ENCODE results near the gene TMEM53. TPM values are rescaled to one million over a fixed set of nuclear protein-coding genes. Genes with fewer than 3 reads are reported as not detected.

Gene TMEM53
- total and polyA plus RNA-seq, 2 donors (not counting 1 experiment from before 2014, with no cell fraction given): 8.1 to 11.6 TPM

DNA sequence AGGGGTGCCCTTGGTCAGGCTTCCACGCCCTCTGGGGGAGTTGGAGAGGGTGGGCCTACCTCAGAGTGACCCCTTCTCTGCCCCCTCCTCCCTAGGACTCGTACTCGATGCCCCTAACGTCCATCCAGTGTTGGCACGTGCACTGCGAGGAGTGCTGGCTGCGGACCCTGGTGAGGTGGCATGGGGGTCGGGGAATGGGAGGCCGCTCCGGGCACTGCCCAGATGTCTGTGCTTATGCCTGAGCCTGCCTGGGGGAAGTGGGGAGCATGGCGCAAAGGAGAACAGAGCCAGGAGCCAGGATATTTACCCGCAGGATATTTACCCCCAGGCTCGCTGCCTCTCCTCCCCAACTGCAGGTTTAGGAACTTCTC, 24.5 kb downstream of the TMEM53 start:
- Histone ChIP-seq H3K79me2 (ENCODE audit: control insufficient read depth, insufficient read depth, low read length) (no peaks in the 10 kb centered on the region), H3K9ac (ENCODE audit: insufficient read depth, low read length) (no peak overlapping the region), H3K4me2 (ENCODE audit: extremely low read depth, insufficient read depth, low read length) (no peak overlapping the region), H3K36me3 (ENCODE audit: control insufficient read depth, insufficient read depth, low read length) (peaks cover 22% of the 10 kb centered on the region), H4K20me1 (ENCODE audit: control insufficient read depth, extremely low read depth, insufficient read depth, low read length) (no peaks in the 10 kb centered on the region), H2AFZ (ENCODE audit: low read length) (no peak overlapping the region), H3K4me1 (ENCODE audit: control insufficient read depth, extremely low read depth, insufficient read depth, low read length) (peaks cover 6% of the 10 kb centered on the region), H3K4me3 (replicated peaks in 1 of 4; ENCODE audit: control extremely low read depth in 1 of 4, insufficient read depth in 1 of 4, low read depth in 3 of 4, low read length in 4 of 4) (no peak overlapping the region), H3K9me3 (ENCODE audit: control insufficient read depth, insufficient read depth, low read depth, low read length) (no peaks in the 10 kb centered on the region), H3K27ac (ENCODE audit: insufficient read depth, low read length) (no peak overlapping the region), H3K27me3 (ENCODE audit: control insufficient read depth, insufficient read depth, low read length) (no peaks in the 10 kb centered on the region)
- no peak for TF ChIP-seq EZH2 (IDR thresholded peaks at IDR 0.05; ENCODE audit: low read length, missing control alignments)
- TF ChIP-seq, protein P1, sequence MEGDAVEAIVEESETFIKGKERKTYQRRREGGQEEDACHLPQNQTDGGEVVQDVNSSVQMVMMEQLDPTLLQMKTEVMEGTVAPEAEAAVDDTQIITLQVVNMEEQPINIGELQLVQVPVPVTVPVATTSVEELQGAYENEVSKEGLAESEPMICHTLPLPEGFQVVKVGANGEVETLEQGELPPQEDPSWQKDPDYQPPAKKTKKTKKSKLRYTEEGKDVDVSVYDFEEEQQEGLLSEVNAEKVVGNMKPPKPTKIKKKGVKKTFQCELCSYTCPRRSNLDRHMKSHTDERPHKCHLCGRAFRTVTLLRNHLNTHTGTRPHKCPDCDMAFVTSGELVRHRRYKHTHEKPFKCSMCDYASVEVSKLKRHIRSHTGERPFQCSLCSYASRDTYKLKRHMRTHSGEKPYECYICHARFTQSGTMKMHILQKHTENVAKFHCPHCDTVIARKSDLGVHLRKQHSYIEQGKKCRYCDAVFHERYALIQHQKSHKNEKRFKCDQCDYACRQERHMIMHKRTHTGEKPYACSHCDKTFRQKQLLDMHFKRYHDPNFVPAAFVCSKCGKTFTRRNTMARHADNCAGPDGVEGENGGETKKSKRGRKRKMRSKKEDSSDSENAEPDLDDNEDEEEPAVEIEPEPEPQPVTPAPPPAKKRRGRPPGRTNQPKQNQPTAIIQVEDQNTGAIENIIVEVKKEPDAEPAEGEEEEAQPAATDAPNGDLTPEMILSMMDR (conservative IDR thresholded peaks at IDR 0.05 in 1 of 2, IDR thresholded peaks at IDR 0.05 in 1 of 2; ENCODE audit: low read depth in 1 of 2, low read length in 2 of 2): no peak
- no peak for DNase-seq (ENCODE audit: low read depth in 2 of 2)

DNA sequence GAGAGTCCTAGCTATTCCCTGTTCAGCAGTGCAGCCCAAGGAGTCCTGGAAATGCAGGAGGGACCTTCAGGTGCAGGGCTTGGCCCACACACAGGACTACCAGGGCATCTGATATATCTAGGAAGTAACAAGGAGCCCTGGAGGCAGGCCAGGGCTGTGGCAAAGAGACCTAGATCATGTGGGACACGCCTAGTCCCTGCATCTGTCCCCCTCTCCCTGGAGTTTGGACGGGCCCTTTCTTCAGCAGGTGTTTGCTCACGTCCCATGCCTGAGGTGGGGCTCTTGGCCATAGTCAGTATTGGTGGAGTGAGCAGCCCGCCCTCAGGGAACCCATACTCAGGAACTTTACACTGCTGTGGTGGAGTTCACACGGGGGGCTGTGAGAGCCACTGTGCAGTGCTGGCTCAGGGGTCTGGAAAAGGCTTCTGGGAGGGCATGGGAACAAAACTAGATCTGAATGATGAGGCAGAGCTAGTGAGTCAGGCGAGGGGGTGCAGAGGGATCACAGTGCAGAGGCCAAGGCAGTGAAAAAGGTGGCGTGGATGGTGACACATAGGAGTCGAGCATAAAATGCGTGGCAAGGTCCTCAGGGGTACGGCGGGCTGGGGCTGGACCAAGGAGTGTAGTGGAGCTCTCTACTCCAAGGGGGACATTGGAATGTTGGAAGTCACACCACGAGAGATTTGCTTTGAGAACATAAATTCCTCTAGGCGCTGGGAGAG, 25.6 kb downstream of the TMEM53 start:
- Histone ChIP-seq H3K4me2 (ENCODE audit: extremely low read depth, insufficient read depth, low read length) (no peak overlapping the region), H3K79me2 (ENCODE audit: control insufficient read depth, insufficient read depth, low read length) (no peaks in the 10 kb centered on the region), H3K27ac (ENCODE audit: insufficient read depth, low read length) (no peak overlapping the region), H3K9ac (ENCODE audit: insufficient read depth, low read length) (no peak overlapping the region), H3K36me3 (ENCODE audit: control insufficient read depth, insufficient read depth, low read length) (peaks cover 27% of the 10 kb centered on the region), H3K27me3 (ENCODE audit: control insufficient read depth, insufficient read depth, low read length) (no peaks in the 10 kb centered on the region), H2AFZ (ENCODE audit: low read length) (no peak overlapping the region), H3K4me3 (replicated peaks in 1 of 4; ENCODE audit: control extremely low read depth in 1 of 4, insufficient read depth in 1 of 4, low read depth in 3 of 4, low read length in 4 of 4) (no peak overlapping the region), H3K4me1 (ENCODE audit: control insufficient read depth, extremely low read depth, insufficient read depth, low read length) (peaks cover 8% of the 10 kb centered on the region), H4K20me1 (ENCODE audit: control insufficient read depth, extremely low read depth, insufficient read depth, low read length) (no peaks in the 10 kb centered on the region), H3K9me3 (ENCODE audit: control insufficient read depth, insufficient read depth, low read depth, low read length) (no peaks in the 10 kb centered on the region)
- no peak for DNase-seq (ENCODE audit: low read depth in 2 of 2)
- TF ChIP-seq EZH2 (IDR thresholded peaks at IDR 0.05; ENCODE audit: low read length, missing control alignments): no peak
- TF ChIP-seq, protein P1 (conservative IDR thresholded peaks at IDR 0.05 in 1 of 2, IDR thresholded peaks at IDR 0.05 in 1 of 2; ENCODE audit: low read depth in 1 of 2, low read length in 2 of 2): no peak

DNA sequence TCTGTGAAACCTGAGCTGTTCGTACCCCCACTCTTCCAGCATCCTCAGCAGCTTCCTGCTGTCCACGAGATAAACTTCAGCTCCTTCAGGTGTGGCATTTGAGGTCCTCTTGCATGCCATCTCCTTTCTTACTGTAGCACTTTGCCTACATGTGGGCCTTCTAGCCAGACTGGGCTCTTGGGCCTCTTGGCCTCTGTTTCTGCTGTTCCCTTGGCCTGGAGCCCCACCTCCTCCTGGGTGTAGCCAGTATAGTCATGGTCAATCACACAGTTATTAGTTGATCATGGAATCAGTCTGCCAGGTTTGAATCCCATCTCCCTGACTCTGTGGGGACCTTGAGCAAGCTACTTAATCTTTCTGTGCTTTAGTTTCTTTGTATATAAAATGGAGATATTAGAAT, 26.4 kb downstream of the TMEM53 start:
- Histone ChIP-seq H3K79me2 (ENCODE audit: control insufficient read depth, insufficient read depth, low read length) (no peaks in the 10 kb centered on the region), H2AFZ (ENCODE audit: low read length) (no peak overlapping the region), H3K4me2 (ENCODE audit: extremely low read depth, insufficient read depth, low read length) (no peak overlapping the region), H3K9ac (ENCODE audit: insufficient read depth, low read length) (no peak overlapping the region), H3K27ac (ENCODE audit: insufficient read depth, low read length) (no peak overlapping the region), H3K4me1 (ENCODE audit: control insufficient read depth, extremely low read depth, insufficient read depth, low read length) (peaks cover 8% of the 10 kb centered on the region), H3K36me3 (ENCODE audit: control insufficient read depth, insufficient read depth, low read length) (peaks cover 28% of the 10 kb centered on the region), H4K20me1 (ENCODE audit: control insufficient read depth, extremely low read depth, insufficient read depth, low read length) (no peaks in the 10 kb centered on the region), H3K4me3 (replicated peaks in 1 of 4; ENCODE audit: control extremely low read depth in 1 of 4, insufficient read depth in 1 of 4, low read depth in 3 of 4, low read length in 4 of 4) (no peak overlapping the region), H3K9me3 (ENCODE audit: control insufficient read depth, insufficient read depth, low read depth, low read length) (no peaks in the 10 kb centered on the region), H3K27me3 (ENCODE audit: control insufficient read depth, insufficient read depth, low read length) (no peaks in the 10 kb centered on the region)
- no peak for TF ChIP-seq EZH2 (IDR thresholded peaks at IDR 0.05; ENCODE audit: low read length, missing control alignments)
- TF ChIP-seq, protein P1 (conservative IDR thresholded peaks at IDR 0.05 in 1 of 2, IDR thresholded peaks at IDR 0.05 in 1 of 2; ENCODE audit: low read depth in 1 of 2, low read length in 2 of 2): no peak
- no peak for DNase-seq (ENCODE audit: low read depth in 2 of 2)
